IMR-90 (cell line): ENCODE results near the gene KRT71.

Source experiments
- CEBPB ChIP-seq: IDR thresholded peaks from 2 replicates; pipeline ENCODE4 v1.6.1; 2012; ENCODE audit warnings: low read depth, low read length, improper control_type of control experiment
- CTCF ChIP-seq: conservative IDR thresholded peaks from 2 replicates; pipeline ENCODE4 v1.5.1; 2012; ENCODE audit warnings: mild to moderate bottlenecking, low read depth, low read length, improper control_type of control experiment
- POLR2A ChIP-seq: IDR thresholded peaks from 2 replicates; pipeline ENCODE4 v1.6.1; 2012; ENCODE audit warnings: mild to moderate bottlenecking, low read depth, low read length
- RCOR1 ChIP-seq: IDR thresholded peaks from 2 replicates; pipeline ENCODE4 v1.6.1; 2012; ENCODE audit warnings: mild to moderate bottlenecking, low read length, improper control_type of control experiment; ENCODE audit not compliant: insufficient replicate concordance
- SMC3 ChIP-seq: fragments of 150-350 bp; IDR thresholded peaks from 2 replicates; pipeline ENCODE4 v1.6.1; 2016; ENCODE audit warnings: low read depth, mild to moderate bottlenecking, antibody characterized with exemption, low read length, moderate library complexity

DNA sequence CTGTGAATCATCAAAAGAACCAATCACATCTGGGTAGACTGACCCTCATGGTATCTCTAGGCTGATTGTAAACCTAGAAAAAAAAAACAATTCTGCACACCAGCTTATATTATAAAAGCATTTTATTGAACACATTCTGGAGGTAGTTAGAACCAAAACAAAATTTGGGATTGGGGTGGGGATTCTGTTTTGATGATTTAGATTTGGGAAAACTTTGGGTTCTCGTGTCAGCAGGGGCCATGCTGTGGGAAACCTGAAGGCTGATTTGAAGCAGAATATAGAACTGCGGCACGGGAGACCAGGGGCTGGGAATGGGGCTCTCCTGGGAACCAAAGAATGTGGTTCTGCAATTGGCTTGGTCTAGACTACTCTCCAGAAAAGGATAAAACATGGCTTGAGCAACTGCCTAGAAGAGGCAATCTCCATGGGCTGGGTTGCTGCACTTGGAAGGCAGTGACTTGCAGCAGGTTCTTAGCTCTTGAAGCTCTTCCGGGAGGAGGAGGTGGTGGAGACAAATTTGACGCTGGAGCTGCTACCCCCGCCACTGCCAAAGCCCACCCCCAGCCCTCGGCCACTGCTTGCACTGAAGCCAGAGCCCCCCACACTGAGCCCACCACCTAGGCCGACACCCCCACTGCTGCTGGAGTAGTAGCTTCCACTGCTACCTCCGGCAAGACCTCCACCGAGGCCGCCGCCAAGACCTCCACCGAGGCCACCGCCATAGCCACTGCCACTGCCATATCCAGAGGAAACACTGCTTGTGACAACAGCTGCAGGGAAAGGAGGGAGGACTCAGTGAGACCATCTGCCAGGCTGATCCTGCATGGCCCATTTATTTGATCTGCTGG, 38.2 kb downstream of the KRT71 start:
- no peak for TF ChIP-seq CTCF
- TF ChIP-seq RCOR1: no peak
- TF ChIP-seq POLR2A: no peak
- TF ChIP-seq CEBPB: no peak
- TF ChIP-seq SMC3: no peak
